Neural cell (in vitro differentiated cells): ENCODE measurements around the gene ZNF558.

ENCODE experiments used
- CTCF ChIP-seq: fragments of 450-650 bp; IDR thresholded peaks from 2 replicates; pipeline ENCODE4 v1.5.1; 2014; ENCODE audit warnings: antibody characterized with exemption, mild to moderate bottlenecking, moderate library complexity; ENCODE audit not compliant: poor library complexity, severe bottlenecking
- EP300 ChIP-seq: fragments of 450-650 bp; conservative IDR thresholded peaks from 2 replicates; pipeline ENCODE4 v1.6.1; 2014; ENCODE audit warnings: antibody characterized with exemption, mild to moderate bottlenecking, moderate library complexity; ENCODE audit not compliant: poor library complexity, severe bottlenecking
- EZH2 ChIP-seq: fragments of 200-600, 300-800 bp; shearing (Covaris generic), sonication (generic); IDR thresholded peaks from 2 replicates; pipeline ENCODE4 v1.6.1; 2014; ENCODE audit warnings: antibody characterized with exemption, low read length, borderline replicate concordance, mild to moderate bottlenecking; ENCODE audit not compliant: insufficient read depth, poor library complexity, severe bottlenecking
- MXI1 ChIP-seq: fragments of 450-650 bp; conservative IDR thresholded peaks from 2 replicates; pipeline ENCODE4 v1.6.1; 2014; ENCODE audit warnings: antibody characterized with exemption, mild to moderate bottlenecking; ENCODE audit not compliant: poor library complexity, severe bottlenecking
- POLR2AphosphoS5 ChIP-seq: IDR thresholded peaks from 2 replicates; pipeline ENCODE4 v1.6.1; 2012
- RAD21 ChIP-seq: fragments of 450-650 bp; conservative IDR thresholded peaks from 2 replicates; pipeline ENCODE4 v1.6.1; 2014; ENCODE audit warnings: antibody characterized with exemption, mild to moderate bottlenecking, moderate library complexity
- REST ChIP-seq: IDR thresholded peaks from 2 replicates; pipeline ENCODE4 v1.6.1; 2012; ENCODE audit warnings: borderline replicate concordance
- SMC3 ChIP-seq: fragments of 450-650 bp; conservative IDR thresholded peaks from 2 replicates; pipeline ENCODE4 v1.6.1; 2014; ENCODE audit warnings: antibody characterized with exemption, mild to moderate bottlenecking, moderate library complexity; ENCODE audit not compliant: poor library complexity
- TAF1 ChIP-seq: IDR thresholded peaks from 2 replicates; pipeline ENCODE4 v1.6.1; 2012; ENCODE audit warnings: low read depth

GRCh38 chr19:8846819-8847218, 14.7 kb upstream of the ZNF558 start:
- no peak for TF ChIP-seq CTCF
- no peak for TF ChIP-seq EP300
- TF ChIP-seq POLR2AphosphoS5 = no peak
- no peak for TF ChIP-seq RAD21
- TF ChIP-seq EZH2 = no peak
- TF ChIP-seq MXI1 = no peak
- TF ChIP-seq REST = no peak
- no peak for TF ChIP-seq TAF1
- TF ChIP-seq SMC3 = no peak
